Natural killer cell (primary cell): ENCODE results near the gene DNAJC18. TPM values are rescaled to one million over a fixed set of nuclear protein-coding genes. Genes with fewer than 3 reads are reported as not detected.
"Not testable (repeated sequence)": the region's sequence is repeated elsewhere in the genome, so short reads cannot be mapped to it uniquely, and the experiment has no call there.

Source experiments
- ATAC-seq, 3 donors: fragments of 150-1000 bp in 2 of 3; fragments of 200-7000 bp in 1 of 3; cut with Tn5 transposase; 1 replicate in 1 of 3; 2 replicates in 2 of 3; pipeline ENCODE4 v1.10.0; 2021; ENCODE audit warnings: mild to moderate bottlenecking in 2 of 3, moderate library complexity in 2 of 3
- DNase-seq, 2 donors: peaks; one replicate each; pipeline versions ENCODE4 v3.0.0 to v3.0.0-alpha.2; 2013 to 2021; ENCODE audit warnings: mixed read lengths in 1 of 2
- H3K27ac ChIP-seq: one replicate; pipeline ENCODE4 v1.5.1; 2013; ENCODE audit warnings: mild to moderate bottlenecking, low read length
- H3K27me3 ChIP-seq: one replicate; pipeline ENCODE4 v1.6.1; 2013; ENCODE audit warnings: low read length; ENCODE audit not compliant: control insufficient read depth, insufficient read depth
- H3K36me3 ChIP-seq: one replicate; pipeline ENCODE4 v1.6.1; 2013; ENCODE audit warnings: low read length; ENCODE audit not compliant: control insufficient read depth, insufficient read depth
- H3K4me1 ChIP-seq: one replicate; pipeline ENCODE4 v1.6.1; 2013; ENCODE audit warnings: low read length; ENCODE audit not compliant: control insufficient read depth, insufficient read depth
- H3K4me3 ChIP-seq: one replicate; pipeline ENCODE4 v1.5.1; 2013; ENCODE audit warnings: low read length
- H3K9me3 ChIP-seq: one replicate; pipeline ENCODE4 v1.6.1; 2013; ENCODE audit warnings: low read length; ENCODE audit not compliant: control insufficient read depth, insufficient read depth
- H3K27ac Mint-ChIP-seq, 2 donors: one replicate each; pipeline ENCODE4 v1.8.0; 2022; ENCODE audit warnings: mild to moderate bottlenecking in 2 of 2, mixed read lengths in 2 of 2, moderate library complexity in 1 of 2
- H3K27me3 Mint-ChIP-seq, 2 donors: one replicate each; pipeline ENCODE4 v1.8.0; 2022; ENCODE audit warnings: low read depth in 2 of 2, mixed read lengths in 2 of 2
- H3K36me3 Mint-ChIP-seq: one replicate; pipeline ENCODE4 v1.8.0; 2022; ENCODE audit warnings: mixed read lengths
- H3K4me1 Mint-ChIP-seq, 2 donors: one replicate each; pipeline ENCODE4 v1.8.0; 2022; ENCODE audit warnings: mixed read lengths in 2 of 2
- H3K4me3 Mint-ChIP-seq: one replicate; pipeline ENCODE4 v1.8.0; 2022; ENCODE audit warnings: mild to moderate bottlenecking, moderate library complexity, mixed read lengths
- H3K9me3 Mint-ChIP-seq, 2 donors: one replicate each; pipeline ENCODE4 v1.8.0; 2022; ENCODE audit warnings: mixed read lengths in 2 of 2
- WGBS: methylation state at CpG from one replicate; pipeline ENCODE4 v1.1.7; 2013; ENCODE audit warnings: missing lambda C conversion rate; ENCODE audit not compliant: insufficient coverage; 5-methylcytosine and 5-hydroxymethylcytosine counted together
- intact Hi-C: fragments of 100-400 bp; cut with micrococcal nuclease; formaldehyde crosslinking; loops from one replicate; pipeline ENCODE4 v1.14.2; 2022
- total RNA-seq, 4 donors: library from RNA; stranded (reverse); fragments of 120-200 nt in 1 of 4; gene quantifications; one replicate each; pipeline versions ENCODE4 v1.2.3 to v1.2.4, GENCODE V29; 2013 to 2022
- TF ChIP-seq, protein P1 (sequence below): fragments of 200-600 bp; IDR thresholded peaks from one replicate; pipeline ENCODE4 v1.8.0; 2022; ENCODE audit warnings: antibody characterized with exemption

Gene DNAJC18
- 1 to 10 TPM; 2.9 to 4.9 (median 3.6) TPM for total RNA-seq
- total RNA-seq (2013), result 2.7 TPM

DNA sequence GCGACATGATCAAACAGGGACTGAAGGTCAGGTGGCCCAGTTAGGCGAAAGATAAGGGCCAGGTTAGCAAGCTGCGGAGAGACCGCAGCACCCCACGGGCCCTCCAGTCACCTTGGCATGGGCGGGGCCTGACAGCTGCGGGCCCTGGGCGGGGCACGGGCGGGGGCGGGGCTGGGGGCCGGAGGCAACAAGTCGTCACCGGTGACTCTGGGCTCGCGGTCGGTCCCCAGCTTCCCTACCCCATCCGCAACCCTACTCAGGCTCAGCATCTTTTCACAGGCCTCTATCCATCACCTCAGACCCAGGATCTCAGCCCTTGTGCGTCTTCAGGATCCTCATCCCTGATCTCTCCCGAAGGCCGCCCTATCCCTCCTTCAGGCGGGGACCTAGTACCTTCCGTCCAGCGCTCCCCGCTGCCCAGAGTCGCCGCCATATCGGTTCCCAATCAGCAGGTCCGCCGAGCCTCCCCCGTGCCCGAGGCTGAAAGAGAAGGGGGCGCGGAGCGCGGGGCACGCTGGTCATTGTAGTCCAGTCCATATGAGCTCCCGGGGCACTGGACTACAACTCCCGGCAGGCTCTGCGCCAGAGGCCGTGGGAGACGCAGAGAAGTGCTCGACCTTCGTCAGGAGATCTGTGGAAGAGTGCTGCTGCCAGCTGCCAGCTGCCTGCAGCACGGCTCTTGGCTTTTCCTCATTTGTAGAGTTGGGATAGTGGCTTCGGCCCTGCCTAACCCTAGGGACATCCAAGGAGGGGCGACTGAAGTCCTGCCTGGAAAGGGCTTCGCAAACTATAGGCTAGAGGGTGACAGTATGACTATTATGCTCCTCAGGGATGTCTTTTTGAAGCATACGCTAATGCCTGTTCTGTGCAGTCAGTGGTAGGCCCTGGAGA lies at the start of gene DNAJC18:
Gene DNAJC18, minus strand, starts transcription at position 513 of the 891 bp plus-strand sequence. Its CDS starts 80 bp downstream, at position 433.
- Mint-ChIP-seq H3K4me1 (peaks cover 17 to 24% of the 10 kb centered on the region in 2 donors), H3K4me3 (peak within 1 kb of the TSS; percentile 100), H3K36me3 (no peaks in the 10 kb centered on the region), H3K9me3 (no peaks in the 10 kb centered on the region), H3K27ac (peak within 1 kb of the TSS; percentile 98 to 100), H3K27me3 (no peaks in the 10 kb centered on the region)
- Histone ChIP-seq H3K27me3 (no peaks in the 10 kb centered on the region), H3K36me3 (no peaks in the 10 kb centered on the region), H3K4me1 (peaks cover 15% of the 10 kb centered on the region), H3K4me3 (peak within 1 kb of the TSS; percentile 98), H3K9me3 (no peaks in the 10 kb centered on the region), H3K27ac (peak within 1 kb of the TSS; percentile 99)
- DNase-seq (peak; percentile 78 to 93), ATAC-seq (peak; percentile 93 to 95 (median 94))
- intact Hi-C loops, result loop anchor here (2.0 kb wide), 1 partner anchor 44 kb away; the partner anchor contains the start of gene STING1
- TF ChIP-seq, protein P1, sequence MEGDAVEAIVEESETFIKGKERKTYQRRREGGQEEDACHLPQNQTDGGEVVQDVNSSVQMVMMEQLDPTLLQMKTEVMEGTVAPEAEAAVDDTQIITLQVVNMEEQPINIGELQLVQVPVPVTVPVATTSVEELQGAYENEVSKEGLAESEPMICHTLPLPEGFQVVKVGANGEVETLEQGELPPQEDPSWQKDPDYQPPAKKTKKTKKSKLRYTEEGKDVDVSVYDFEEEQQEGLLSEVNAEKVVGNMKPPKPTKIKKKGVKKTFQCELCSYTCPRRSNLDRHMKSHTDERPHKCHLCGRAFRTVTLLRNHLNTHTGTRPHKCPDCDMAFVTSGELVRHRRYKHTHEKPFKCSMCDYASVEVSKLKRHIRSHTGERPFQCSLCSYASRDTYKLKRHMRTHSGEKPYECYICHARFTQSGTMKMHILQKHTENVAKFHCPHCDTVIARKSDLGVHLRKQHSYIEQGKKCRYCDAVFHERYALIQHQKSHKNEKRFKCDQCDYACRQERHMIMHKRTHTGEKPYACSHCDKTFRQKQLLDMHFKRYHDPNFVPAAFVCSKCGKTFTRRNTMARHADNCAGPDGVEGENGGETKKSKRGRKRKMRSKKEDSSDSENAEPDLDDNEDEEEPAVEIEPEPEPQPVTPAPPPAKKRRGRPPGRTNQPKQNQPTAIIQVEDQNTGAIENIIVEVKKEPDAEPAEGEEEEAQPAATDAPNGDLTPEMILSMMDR, result no peak
- 5% methylated on average over 49 of the region's 49 CpGs for whole genome bisulfite sequencing

DNA sequence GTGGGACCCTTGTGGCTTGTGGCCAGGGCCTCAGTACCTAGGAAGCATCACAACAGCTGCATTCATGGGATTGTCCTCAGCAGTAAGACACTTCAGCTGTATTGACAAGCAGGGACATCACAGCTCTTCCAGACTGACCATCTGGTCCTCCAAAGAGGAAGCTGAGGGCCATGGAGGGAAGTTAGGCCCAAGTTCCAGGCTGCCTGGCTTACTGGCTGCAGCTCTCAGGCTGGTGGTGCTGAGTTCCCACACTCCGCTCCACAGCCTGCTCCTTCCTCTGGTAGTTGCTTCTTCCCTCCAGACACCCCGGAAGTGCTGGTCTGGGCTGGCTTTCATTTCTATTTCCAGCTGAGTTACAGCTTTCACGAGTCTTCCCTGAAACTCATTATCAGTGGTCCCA lies 48.9 kb upstream of the DNAJC18 start:
- Mint-ChIP-seq H3K4me1 (peaks cover 5 to 11% of the 10 kb centered on the region in 2 donors), H3K27me3 (no peaks in the 10 kb centered on the region), H3K9me3 (no peaks in the 10 kb centered on the region), H3K27ac (peak overlapping the region in 1 of 2 donors; percentile 83), H3K36me3 (no peaks in the 10 kb centered on the region), H3K4me3 (no peak overlapping the region)
- peaks cover 13% of the 10 kb centered on the region for H3K4me1 ChIP-seq
- no peaks in the 10 kb centered on the region for H3K9me3 ChIP-seq
- intact Hi-C loops, result no loop called here
- H3K36me3 ChIP-seq, result no peaks in the 10 kb centered on the region
- WGBS, result 56% methylated on average over 3 of the region's 3 CpGs
- ATAC-seq, result peak; percentile 32 to 38 (median 35)
- no peak for DNase-seq
- TF ChIP-seq, protein P1, result no peak
- no peak overlapping the region for H3K27ac ChIP-seq
- no peak overlapping the region for H3K4me3 ChIP-seq
- no peaks in the 10 kb centered on the region for H3K27me3 ChIP-seq

DNA sequence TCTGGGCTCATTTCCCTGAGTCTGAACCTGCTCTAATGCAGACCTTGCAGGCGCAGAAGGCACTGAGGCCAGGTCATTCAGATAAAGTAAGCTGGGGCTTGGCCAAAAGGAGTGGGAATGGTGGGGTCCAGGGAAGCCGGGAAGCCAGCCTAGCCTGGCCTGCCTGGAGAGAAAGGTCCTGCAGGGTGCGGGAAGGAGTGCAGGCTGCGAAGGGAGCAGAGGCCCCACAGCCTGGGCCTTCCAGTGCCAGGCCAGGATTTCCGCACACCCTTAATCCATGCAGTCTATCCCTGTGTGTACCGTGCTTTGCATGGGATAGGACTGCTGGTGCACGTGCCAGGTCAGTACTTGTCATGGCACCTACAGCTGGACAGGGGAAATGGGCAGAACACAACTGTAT lies 46.9 kb upstream of the DNAJC18 start:
- H3K4me3 Mint-ChIP-seq, result no peak overlapping the region

DNA sequence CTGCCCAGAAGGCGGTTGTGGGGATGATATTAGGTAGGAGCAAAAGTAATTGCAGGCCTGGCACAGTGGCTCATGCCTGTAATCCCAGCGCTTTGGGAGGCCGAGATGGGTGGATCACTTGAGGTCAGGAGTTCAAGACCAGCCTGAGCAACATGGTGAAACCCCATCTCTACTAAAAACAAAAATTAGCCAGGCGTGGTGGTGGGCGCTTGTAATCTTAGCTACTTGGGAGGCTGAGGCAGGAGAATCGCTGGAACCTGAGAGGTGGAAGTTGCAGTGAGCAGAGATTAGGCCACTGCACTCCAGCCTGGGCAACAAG lies 43.5 kb upstream of the DNAJC18 start:
- Mint-ChIP-seq H3K4me1 (peaks cover 24 to 36% of the 10 kb centered on the region in 2 donors), H3K4me3 (peak overlapping the region; percentile 86), H3K27ac (peak overlapping the region; percentile 85 to 91)
- Histone ChIP-seq H3K4me1 (peaks cover 57% of the 10 kb centered on the region), H3K36me3 (peaks cover 16% of the 10 kb centered on the region), H3K4me3 (peak overlapping the region; percentile 48), H3K27ac (peak overlapping the region; percentile 82)
- WGBS, result 18% methylated on average over 6 of the region's 6 CpGs
- not testable (repeated sequence) for H3K27me3 ChIP-seq, DNase-seq, H3K27me3 Mint-ChIP-seq, H3K9me3 ChIP-seq, ATAC-seq, H3K36me3 Mint-ChIP-seq, H3K9me3 Mint-ChIP-seq
- intact Hi-C loops, result loop anchor here (1.0 to 5.0 kb wide), 3 partner anchors 25 to 44 kb away; partner anchors contain the start of gene DNAJC18

More for the DNA sequence above, 46.9 kb upstream of the DNAJC18 start:
- Mint-ChIP-seq H3K27me3 (no peaks in the 10 kb centered on the region), H3K4me1 (peaks cover 17 to 22% of the 10 kb centered on the region in 2 donors), H3K9me3 (no peaks in the 10 kb centered on the region), H3K36me3 (no peaks in the 10 kb centered on the region), H3K27ac (no peak overlapping the region)
- 97% methylated on average over 7 of the region's 7 CpGs for WGBS
- no peak overlapping the region for H3K27ac ChIP-seq
- H3K4me3 ChIP-seq, result no peak overlapping the region
- no peaks in the 10 kb centered on the region for H3K27me3 ChIP-seq
- no peak for ATAC-seq
- TF ChIP-seq, protein P1, result no peak
- no peak for DNase-seq
- no peaks in the 10 kb centered on the region for H3K9me3 ChIP-seq
- H3K36me3 ChIP-seq, result no peaks in the 10 kb centered on the region
- intact Hi-C loops, result no loop called here
- peaks cover 34% of the 10 kb centered on the region for H3K4me1 ChIP-seq
